SU-DHL-6 (cell line): ENCODE measurements around the gene RAB40C.

Experiments
- H2AFZ ChIP-seq: fragments of 200-600 bp; sonication (generic); 2 replicates; pipeline ENCODE4 v1.6.1; 2014; ENCODE audit warnings: low read depth, mild to moderate bottlenecking, moderate library complexity, mixed read lengths, antibody characterized with exemption, low read length; ENCODE audit not compliant: severe bottlenecking
- H3F3A ChIP-seq: fragments of 200-600 bp; shearing (Covaris generic); 2 replicates; pipeline ENCODE4 v1.6.0; 2016; ENCODE audit warnings: antibody characterized with exemption, mild to moderate bottlenecking; ENCODE audit not compliant: insufficient read depth
- H3K27ac ChIP-seq: fragments of 200-600 bp; sonication (generic); 2 replicates; pipeline ENCODE4 v1.5.1; 2016; ENCODE audit warnings: low read depth, mild to moderate bottlenecking, low read length, moderate library complexity, mixed read lengths
- H3K27me3 ChIP-seq: fragments of 200-600 bp; sonication (generic), shearing (Covaris generic); 2 replicates; pipeline ENCODE4 v1.6.0; 2014; ENCODE audit warnings: mild to moderate bottlenecking, low read length
- H3K36me3 ChIP-seq: fragments of 200-600 bp; sonication (generic); 2 replicates; pipeline ENCODE4 v1.6.1; 2014; ENCODE audit warnings: mild to moderate bottlenecking, low read length, mixed read lengths
- H3K4me2 ChIP-seq: fragments of 300-600, 200-600 bp; shearing (Covaris generic), sonication (generic); 2 replicates; pipeline ENCODE4 v1.6.0; 2014; ENCODE audit warnings: low read length, low read depth, mild to moderate bottlenecking; ENCODE audit not compliant: poor library complexity, severe bottlenecking
- H3K4me3 ChIP-seq: fragments of 200-600 bp; sonication (generic); 2 replicates; pipeline ENCODE4 v1.5.1; 2014; ENCODE audit warnings: antibody characterized with exemption, low read length, mild to moderate bottlenecking, mixed read lengths; ENCODE audit not compliant: insufficient read depth, poor library complexity, severe bottlenecking
- H3K79me2 ChIP-seq: fragments of 200-600 bp; sonication (generic); 2 replicates; pipeline ENCODE4 v1.6.1; 2014; ENCODE audit warnings: mild to moderate bottlenecking, low read length, moderate library complexity; ENCODE audit not compliant: insufficient read depth
- H3K9ac ChIP-seq: fragments of 200-600 bp; sonication (generic); 2 replicates; pipeline ENCODE4 v1.7.0; 2014; ENCODE audit warnings: mild to moderate bottlenecking, low read length
- H3K9me2 ChIP-seq: fragments of 200-600 bp; sonication (generic); replicated peaks from 2 replicates; pipeline ENCODE4 v1.6.1; 2014; ENCODE audit warnings: low read length; ENCODE audit not compliant: insufficient read depth
- H3K9me3 ChIP-seq: fragments of 200-600 bp; sonication (generic); 2 replicates; pipeline ENCODE4 v1.6.1; 2014; ENCODE audit warnings: low read length, mixed read lengths; ENCODE audit not compliant: insufficient read depth
- H4K20me1 ChIP-seq: fragments of 200-600 bp; sonication (generic); 2 replicates; pipeline ENCODE4 v1.6.1; 2014; ENCODE audit warnings: low read depth, mild to moderate bottlenecking, antibody characterized with exemption, low read length, moderate library complexity, mixed read lengths
- EZH2phosphoT487 ChIP-seq: fragments of 200-600 bp; sonication (generic), shearing (Covaris generic); conservative IDR thresholded peaks from 2 replicates; pipeline ENCODE4 v1.6.1; 2018; ENCODE audit warnings: mild to moderate bottlenecking, antibody characterized with exemption, low read length, moderate library complexity, mixed read lengths
- TF ChIP-seq, protein P1 (sequence below): fragments of 200-600 bp; sonication (generic); IDR thresholded peaks from one replicate; pipeline ENCODE4 v1.5.1; 2017; ENCODE audit warnings: antibody characterized with exemption, mild to moderate bottlenecking, low read length, moderate library complexity; ENCODE audit not compliant: insufficient read depth, poor library complexity, severe bottlenecking

RAB40C gene

DNA sequence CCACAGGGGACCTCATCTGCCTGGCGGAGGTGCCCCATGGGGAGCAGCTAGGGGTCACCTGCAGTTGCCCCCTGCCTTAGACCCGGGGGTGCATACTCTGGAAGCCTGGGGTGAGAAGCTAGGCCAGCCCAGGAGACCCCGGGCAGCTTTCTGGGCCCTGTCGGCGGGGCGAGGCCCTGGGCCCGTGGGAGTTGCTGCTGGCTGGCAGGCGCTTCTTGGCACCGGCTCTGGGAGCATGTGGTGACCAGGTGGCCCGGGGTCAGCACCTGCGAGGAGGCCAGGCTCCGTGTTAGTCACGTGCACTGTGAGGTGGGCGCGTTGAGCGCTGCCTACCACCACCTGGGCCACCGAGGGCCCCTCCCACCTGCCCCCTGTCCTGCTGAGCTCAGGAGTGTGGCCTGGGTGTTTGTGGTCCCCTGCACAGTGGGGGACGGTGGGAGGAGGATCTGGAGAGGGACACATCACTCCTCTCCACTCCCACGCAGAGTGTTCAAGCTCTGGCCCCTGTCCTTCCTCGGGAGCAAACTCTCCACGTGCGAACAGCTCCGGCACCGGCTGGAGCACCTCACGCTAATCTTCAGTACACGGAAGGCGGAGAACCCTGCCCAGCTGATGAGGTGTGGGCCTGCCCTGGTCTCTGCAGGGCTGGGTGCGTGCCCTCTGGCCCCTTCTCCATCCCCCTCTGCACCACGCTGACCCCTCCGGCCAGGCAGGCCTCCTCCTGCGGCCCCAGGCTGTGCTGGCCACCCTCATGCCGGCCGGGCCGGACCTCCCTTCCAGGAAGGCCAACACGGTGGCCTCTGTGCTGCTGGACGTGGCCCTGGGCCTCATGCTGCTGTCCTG lies 14.3 kb upstream of the RAB40C start:
- no peaks in the 10 kb centered on the region for H3F3A ChIP-seq
- no peak for TF ChIP-seq EZH2phosphoT487
- TF ChIP-seq, protein P1, sequence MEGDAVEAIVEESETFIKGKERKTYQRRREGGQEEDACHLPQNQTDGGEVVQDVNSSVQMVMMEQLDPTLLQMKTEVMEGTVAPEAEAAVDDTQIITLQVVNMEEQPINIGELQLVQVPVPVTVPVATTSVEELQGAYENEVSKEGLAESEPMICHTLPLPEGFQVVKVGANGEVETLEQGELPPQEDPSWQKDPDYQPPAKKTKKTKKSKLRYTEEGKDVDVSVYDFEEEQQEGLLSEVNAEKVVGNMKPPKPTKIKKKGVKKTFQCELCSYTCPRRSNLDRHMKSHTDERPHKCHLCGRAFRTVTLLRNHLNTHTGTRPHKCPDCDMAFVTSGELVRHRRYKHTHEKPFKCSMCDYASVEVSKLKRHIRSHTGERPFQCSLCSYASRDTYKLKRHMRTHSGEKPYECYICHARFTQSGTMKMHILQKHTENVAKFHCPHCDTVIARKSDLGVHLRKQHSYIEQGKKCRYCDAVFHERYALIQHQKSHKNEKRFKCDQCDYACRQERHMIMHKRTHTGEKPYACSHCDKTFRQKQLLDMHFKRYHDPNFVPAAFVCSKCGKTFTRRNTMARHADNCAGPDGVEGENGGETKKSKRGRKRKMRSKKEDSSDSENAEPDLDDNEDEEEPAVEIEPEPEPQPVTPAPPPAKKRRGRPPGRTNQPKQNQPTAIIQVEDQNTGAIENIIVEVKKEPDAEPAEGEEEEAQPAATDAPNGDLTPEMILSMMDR = no peak
- H3K9ac ChIP-seq = no peak overlapping the region
- no peaks in the 10 kb centered on the region for H3K9me3 ChIP-seq
- no peaks in the 10 kb centered on the region for H3K27me3 ChIP-seq
- no peaks in the 10 kb centered on the region for H3K79me2 ChIP-seq
- H3K36me3 ChIP-seq = no peaks in the 10 kb centered on the region
- no peaks in the 10 kb centered on the region for H3K9me2 ChIP-seq
- H2AFZ ChIP-seq = no peak overlapping the region
- no peak overlapping the region for H3K4me3 ChIP-seq
- no peaks in the 10 kb centered on the region for H4K20me1 ChIP-seq
- H3K4me2 ChIP-seq = no peak overlapping the region
- no peak overlapping the region for H3K27ac ChIP-seq

DNA sequence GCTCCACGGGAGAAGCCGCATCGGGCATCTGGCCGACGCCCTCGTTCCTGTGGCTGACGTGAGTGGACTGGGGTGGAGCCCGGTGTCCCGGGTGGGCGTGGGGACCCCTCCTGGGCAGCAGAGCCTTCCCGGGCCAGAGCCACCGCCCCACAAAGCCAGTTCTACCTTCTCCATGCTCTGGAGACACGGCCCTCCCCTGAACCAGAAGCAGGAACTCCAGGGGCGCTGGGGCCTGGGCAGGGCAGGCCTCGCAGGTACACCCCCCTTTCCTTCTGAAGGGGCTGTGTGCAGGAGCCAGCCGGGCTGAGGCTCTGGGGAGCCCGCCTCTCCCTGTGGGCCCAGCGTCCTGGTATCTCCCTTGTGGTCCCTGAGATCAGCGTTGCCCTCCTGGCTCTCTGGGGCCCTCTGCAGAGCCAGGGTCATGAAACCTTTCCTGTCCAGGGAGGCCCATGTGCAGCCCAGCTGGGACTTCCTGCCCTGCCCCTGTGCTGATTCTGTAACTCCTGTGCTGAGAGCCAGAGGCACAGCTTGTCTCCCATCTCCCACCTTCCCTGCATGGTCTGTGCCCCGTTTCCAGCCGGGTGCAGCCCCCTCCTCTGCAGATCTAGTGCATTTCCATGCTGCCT lies 13.6 kb upstream of the RAB40C start:
- no peak overlapping the region for H3K9ac ChIP-seq
- H3K9me3 ChIP-seq = no peaks in the 10 kb centered on the region
- H3K4me2 ChIP-seq = no peak overlapping the region
- H3F3A ChIP-seq = no peaks in the 10 kb centered on the region
- H2AFZ ChIP-seq = no peak overlapping the region
- no peaks in the 10 kb centered on the region for H3K36me3 ChIP-seq
- H3K27ac ChIP-seq = no peak overlapping the region
- H4K20me1 ChIP-seq = no peaks in the 10 kb centered on the region
- H3K27me3 ChIP-seq = no peaks in the 10 kb centered on the region
- H3K4me3 ChIP-seq = no peak overlapping the region
- no peaks in the 10 kb centered on the region for H3K9me2 ChIP-seq
- TF ChIP-seq, protein P1 = no peak
- no peak for TF ChIP-seq EZH2phosphoT487
- H3K79me2 ChIP-seq = no peaks in the 10 kb centered on the region

DNA sequence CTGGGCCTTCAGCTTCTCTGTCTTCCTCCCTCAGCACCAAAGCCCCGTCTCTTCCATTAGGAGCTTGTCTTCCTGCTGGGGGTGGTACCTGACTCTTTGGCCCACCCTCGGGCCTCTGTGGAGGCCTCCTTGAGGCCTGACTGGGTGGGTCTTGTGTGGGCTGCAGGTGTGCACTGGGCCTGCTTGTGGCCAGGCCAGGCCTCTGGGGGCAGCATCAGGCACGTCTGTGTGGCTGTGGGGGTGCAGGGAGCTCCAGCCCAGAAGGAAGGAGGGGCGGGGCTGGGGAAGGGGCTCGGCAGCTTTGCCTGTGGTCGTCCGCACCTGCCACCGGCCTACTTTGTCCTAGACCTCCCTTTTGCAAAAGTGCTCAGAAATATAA lies 13.1 kb upstream of the RAB40C start:
- H3K27ac ChIP-seq = no peak overlapping the region
- H3K36me3 ChIP-seq = no peaks in the 10 kb centered on the region
- no peaks in the 10 kb centered on the region for H3K9me3 ChIP-seq
- no peaks in the 10 kb centered on the region for H3K79me2 ChIP-seq
- H3K4me3 ChIP-seq = no peak overlapping the region
- no peaks in the 10 kb centered on the region for H4K20me1 ChIP-seq
- no peak overlapping the region for H3K4me2 ChIP-seq
- no peak overlapping the region for H3K9ac ChIP-seq
- no peaks in the 10 kb centered on the region for H3F3A ChIP-seq
- H3K9me2 ChIP-seq = no peaks in the 10 kb centered on the region
- TF ChIP-seq EZH2phosphoT487 = no peak
- TF ChIP-seq, protein P1 = no peak
- H2AFZ ChIP-seq = no peak overlapping the region
- no peaks in the 10 kb centered on the region for H3K27me3 ChIP-seq
